Right ventricle myocardium superior (tissue), 1 donor: ENCODE data around the gene PTPRR. TPM values are rescaled to one million over a fixed set of nuclear protein-coding genes. Genes with fewer than 3 reads are reported as not detected.
"Not testable (repeated sequence)": the region's sequence is repeated elsewhere in the genome, so short reads cannot be mapped to it uniquely, and the experiment has no call there.

Experiments used
- ATAC-seq: fragments of 200-7000 bp; cut with Tn5 transposase; one replicate; pipeline ENCODE4 v1.9.1; 2020; ENCODE audit warnings: mild to moderate bottlenecking; ENCODE audit not compliant: poor library complexity
- DNase-seq: peaks from one replicate; pipeline ENCODE4 v3.0.0-alpha.2; 2020
- intact Hi-C: fragments of 100-400 bp; cut with DNase I; formaldehyde crosslinking; loops from one replicate; pipeline ENCODE4 v1.11.2; 2022
- total RNA-seq: library from RNA; stranded (reverse); fragmentation: NEBNext Ultra II Directional; extraction: Animal tissue kit (Norgen Biotek cat#: 25700); gene quantifications from one replicate; pipeline ENCODE4 v1.2.1, GENCODE V29; 2021
- donor health status: DM: no; HTN: yes; CAD: no; lungs with severe emphysema.

Gene PTPRR
- total RNA-seq, 1 donor from 2014 or later = 0.19 TPM

GRCh38 chr12:70815971-70816391 lies 104.6 kb downstream of the PTPRR start:
- DNase-seq = no peak
- intact Hi-C loops = no loop called here
- ATAC-seq = no peak

DNA sequence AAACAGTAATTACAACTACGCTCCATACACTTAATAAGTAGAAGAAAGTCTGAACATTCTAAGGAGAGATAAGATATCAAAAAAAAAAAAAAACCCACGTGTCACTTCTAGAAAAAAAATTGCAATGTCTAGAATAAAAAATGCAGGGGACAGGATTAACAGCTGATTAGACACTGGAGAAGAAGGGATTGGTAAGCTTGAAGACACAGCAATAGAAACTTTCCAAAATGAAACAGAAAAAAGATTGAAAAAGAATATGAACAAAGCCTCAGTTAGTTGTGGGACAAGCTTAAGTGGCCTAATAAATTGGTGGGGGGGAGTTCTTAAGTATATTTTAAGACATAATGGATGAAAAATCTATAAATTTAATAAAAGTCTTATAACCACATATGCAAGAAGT lies 105.5 kb downstream of the PTPRR start:
- no peak for DNase-seq
- intact Hi-C loops = no loop called here
- no peak for ATAC-seq

- DNase-seq = no peak
- intact Hi-C loops = no loop called here
- no peak for ATAC-seq
Measured at GRCh38 chr12:70813559-70813958, 107.0 kb downstream of the PTPRR start.

GRCh38 chr12:70812136-70812535 lies 108.4 kb downstream of the PTPRR start:
- ATAC-seq (no peak), DNase-seq (no peak)
- intact Hi-C loops = no loop called here

DNA sequence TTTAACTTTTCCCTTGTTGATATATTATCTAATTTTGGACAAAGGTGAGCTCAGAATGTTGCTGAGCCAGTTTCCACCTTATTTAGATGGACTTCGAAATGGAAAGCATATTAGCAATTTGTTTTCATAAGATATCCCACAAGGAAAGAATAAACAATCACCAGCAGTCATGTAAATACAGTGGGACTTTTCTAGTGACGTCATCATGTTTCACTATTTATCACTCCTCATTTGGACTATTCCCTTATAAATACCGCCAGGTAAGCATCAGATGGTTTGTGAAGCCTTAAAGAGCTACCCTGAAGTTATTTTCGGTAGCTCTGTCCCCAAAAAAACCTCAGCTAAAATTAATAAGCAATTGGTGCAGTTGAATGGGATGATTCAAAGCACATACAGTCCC lies 110.7 kb downstream of the PTPRR start:
- ATAC-seq (no peak), DNase-seq (no peak)
- intact Hi-C loops = no loop called here

GRCh38 chr12:70807993-70808392 lies 112.5 kb downstream of the PTPRR start:
- DNase-seq, ATAC-seq, intact Hi-C loops: not testable (repeated sequence)

GRCh38 chr12:70806827-70807226 lies 113.7 kb downstream of the PTPRR start:
- intact Hi-C loops = no loop called here
- ATAC-seq (no peak), DNase-seq (no peak)

DNA sequence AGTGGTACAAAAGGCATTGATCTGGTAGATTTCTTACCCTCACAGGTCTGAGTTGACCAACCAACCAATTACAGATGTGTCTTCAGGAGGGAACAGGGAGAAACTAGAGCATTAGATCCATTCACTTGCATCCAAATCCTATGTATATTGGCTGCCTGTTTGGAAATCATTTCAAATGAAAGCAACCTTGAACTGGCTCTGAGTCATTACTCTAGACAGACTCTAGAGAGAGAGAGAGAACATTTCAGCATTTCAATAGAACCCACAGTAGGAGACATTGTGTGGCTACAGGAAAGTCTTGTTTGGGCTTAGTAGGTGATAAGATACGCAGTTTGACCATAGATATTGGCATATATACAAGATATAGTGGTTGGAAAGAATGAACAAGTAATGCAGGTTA lies 114.5 kb downstream of the PTPRR start:
- DNase-seq (no peak), ATAC-seq (no peak)
- intact Hi-C loops = no loop called here

DNA sequence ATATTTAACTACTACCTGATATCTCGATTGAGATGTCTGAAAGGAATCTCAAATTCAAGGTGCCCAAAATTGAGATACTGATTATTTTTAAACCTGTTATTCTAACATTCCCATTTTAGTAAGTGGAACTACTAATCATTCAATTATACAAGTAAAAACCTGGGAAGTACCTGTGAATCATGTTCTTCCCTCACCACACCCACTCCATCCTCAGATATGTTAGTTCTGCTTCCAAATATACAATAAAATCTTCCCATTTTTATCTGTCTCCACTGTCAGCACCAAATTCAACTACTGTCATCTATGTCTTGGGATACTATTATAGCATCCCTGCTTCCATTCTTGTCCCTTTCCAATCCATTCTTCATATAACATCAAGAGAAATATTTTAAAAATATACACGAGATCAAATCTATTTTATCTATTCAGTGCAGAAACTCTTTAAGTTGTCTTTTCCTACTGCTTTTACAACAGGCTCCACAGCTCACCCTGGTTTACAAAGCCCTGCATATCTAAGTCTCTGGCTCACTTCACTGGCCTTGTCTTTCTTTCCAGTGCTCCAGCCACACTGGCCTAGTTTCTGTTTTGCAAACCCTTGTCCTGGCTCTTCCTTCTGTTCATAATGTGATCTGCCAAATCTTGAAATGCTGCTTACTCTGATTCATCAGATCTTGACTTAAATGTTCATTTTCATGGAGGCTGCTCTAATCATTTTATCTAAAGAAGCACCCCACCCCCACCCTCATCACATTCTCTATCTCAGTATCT lies 122.3 kb downstream of the PTPRR start:
- DNase-seq (no peak), ATAC-seq (no peak)
- intact Hi-C loops = no loop called here

- ATAC-seq (no peak), DNase-seq (no peak)
- intact Hi-C loops = no loop called here
Measured at GRCh38 chr12:70796989-70797388, 123.5 kb downstream of the PTPRR start.

DNA sequence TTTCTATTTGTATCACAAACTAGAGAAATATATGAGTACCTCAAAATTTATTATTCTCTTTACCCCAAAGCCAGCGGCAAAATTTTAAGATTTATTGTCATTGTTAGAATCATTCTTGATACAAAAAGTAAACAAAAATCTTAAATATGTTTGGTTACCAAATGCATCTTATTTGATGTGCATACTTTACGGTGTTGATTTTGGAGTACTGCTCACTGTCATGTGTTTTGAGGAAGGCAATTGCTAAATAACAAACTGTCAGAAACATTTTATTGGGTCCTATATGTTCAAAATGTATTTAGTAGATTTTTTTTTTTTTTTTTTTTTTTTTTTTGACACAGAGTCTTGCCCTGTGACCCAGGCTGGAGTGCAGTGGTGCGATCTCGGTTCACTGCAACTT lies 124.9 kb downstream of the PTPRR start:
- intact Hi-C loops = no loop called here
- no peak for ATAC-seq
- no peak for DNase-seq

GRCh38 chr12:70794131-70794530 lies 126.4 kb downstream of the PTPRR start:
- ATAC-seq (no peak), DNase-seq (no peak)
- intact Hi-C loops = no loop called here

- ATAC-seq (no peak), DNase-seq (no peak)
- intact Hi-C loops = no loop called here
Measured at GRCh38 chr12:70788774-70789173, 131.8 kb downstream of the PTPRR start.

GRCh38 chr12:70787612-70788011 lies 132.9 kb downstream of the PTPRR start:
- ATAC-seq (no peak), DNase-seq (no peak)
- intact Hi-C loops = no loop called here

DNA sequence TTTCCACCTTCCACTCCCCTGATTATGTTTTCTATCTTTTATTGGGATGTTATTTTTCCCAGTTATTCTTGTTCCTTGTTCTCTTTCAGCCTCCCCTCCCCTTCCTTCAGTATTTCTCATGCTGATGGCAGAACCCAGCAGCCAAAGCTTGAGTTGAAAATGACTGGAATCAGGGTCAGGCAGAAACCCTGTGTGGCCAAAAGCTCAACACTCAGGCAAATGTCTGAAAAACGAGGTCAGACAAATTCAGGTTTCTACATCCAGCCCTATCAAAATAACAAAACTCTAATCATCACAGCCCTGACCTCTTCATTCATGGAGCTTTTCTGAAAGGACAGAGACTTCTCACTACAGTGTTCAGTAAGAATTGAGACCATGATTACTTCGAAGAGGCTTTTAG lies 134.6 kb downstream of the PTPRR start:
- no peak for DNase-seq
- no peak for ATAC-seq
- intact Hi-C loops = no loop called here

GRCh38 chr12:70784042-70784668 lies 136.4 kb downstream of the PTPRR start:
- intact Hi-C loops = no loop called here
- DNase-seq (no peak), ATAC-seq (no peak)

GRCh38 chr12:70783455-70783854 lies 137.1 kb downstream of the PTPRR start:
- ATAC-seq (no peak), DNase-seq (no peak)
- intact Hi-C loops = no loop called here

DNA sequence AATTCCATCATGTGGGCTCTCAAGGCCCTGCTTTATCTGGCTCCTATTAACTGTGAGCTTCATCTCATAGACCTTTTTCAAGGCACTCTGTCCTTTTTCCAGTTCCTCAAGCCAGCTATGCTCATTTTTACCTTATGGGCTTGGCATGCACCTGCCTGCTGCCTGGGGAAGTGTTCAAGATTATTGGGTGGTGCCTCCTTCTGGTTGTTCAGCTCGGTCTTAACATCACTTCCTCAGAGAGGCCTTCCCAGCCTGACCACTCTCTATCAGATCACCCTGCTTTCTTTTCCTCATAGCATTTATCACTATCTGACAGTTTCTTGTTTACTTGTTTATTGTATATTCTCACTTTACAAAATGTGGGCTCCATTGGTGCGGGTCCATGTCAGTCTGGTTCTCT lies 141.3 kb downstream of the PTPRR start:
- ATAC-seq (no peak), DNase-seq (no peak)
- intact Hi-C loops = no loop called here

GRCh38 chr12:70774055-70774454 lies 146.5 kb downstream of the PTPRR start:
- intact Hi-C loops = no loop called here
- DNase-seq (no peak), ATAC-seq (no peak)

DNA sequence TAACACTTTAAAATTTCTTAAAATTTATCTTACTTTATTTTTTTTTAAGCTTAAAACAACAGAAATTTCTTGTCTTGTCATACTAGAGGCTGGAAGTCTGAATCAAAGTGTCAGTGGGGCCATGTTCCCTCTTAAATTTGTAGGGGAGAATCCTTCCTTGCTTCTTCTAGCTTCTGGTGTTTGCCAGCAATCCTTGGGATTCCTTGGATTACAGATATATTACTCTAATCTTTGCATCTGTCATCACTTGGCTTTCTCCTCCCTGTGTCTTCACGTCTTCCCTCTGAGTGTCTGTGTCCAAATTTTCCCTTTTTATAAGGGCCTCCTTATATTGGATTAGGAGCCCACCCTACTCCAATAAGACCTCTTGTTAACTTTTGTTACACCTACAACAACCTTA lies 147.7 kb downstream of the PTPRR start:
- ATAC-seq (no peak), DNase-seq (no peak)
- intact Hi-C loops = no loop called here

DNA sequence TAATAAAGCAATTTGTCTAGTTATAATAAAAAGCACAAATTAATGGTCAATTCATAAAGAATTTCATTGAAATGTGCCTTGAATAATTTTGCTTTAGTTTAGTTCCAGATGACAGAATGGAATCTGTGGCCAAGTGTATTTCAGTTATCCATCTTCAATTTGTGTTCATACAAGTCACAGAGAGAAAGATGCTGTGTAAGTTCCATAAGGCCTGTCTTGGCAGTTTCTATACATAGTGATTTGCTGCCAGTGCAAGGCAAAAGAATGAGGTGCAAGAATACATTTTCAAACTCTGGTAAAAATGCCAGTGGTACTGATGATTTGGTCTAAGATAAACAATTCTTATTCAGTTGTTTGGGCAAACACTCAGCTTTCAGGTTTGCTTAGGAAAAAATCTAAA lies 149.0 kb downstream of the PTPRR start:
- intact Hi-C loops = no loop called here
- DNase-seq (no peak), ATAC-seq (no peak)
